Neural cell (in vitro differentiated cells): ENCODE data around the gene PAGE1.

ENCODE experiments used
- CTCF ChIP-seq: fragments of 450-650 bp; IDR thresholded peaks from 2 replicates; pipeline ENCODE4 v1.5.1; 2014; ENCODE audit warnings: antibody characterized with exemption, mild to moderate bottlenecking, moderate library complexity; ENCODE audit not compliant: poor library complexity, severe bottlenecking
- TAF1 ChIP-seq: IDR thresholded peaks from 2 replicates; pipeline ENCODE4 v1.6.1; 2012; ENCODE audit warnings: low read depth

GRCh38 chrX:49656533-49656932 is 39.3 kb downstream of the PAGE1 start:
- TF ChIP-seq CTCF (no peak), TAF1 (no peak)
